Ovary (tissue), 9 donors: ENCODE data around the gene CHST13. TPM values are rescaled to one million over a fixed set of nuclear protein-coding genes. Genes with fewer than 3 reads are reported as not detected.
A peak's percentile ranks its signal among the peaks of the same experiment; 100 is the strongest.

Experiments used
- DNase-seq, 5 donors: peaks; one replicate each; pipeline ENCODE4 v3.0.0-alpha.2; 2019 to 2020
- H3K27ac ChIP-seq, 2 donors: fragments of 200-600 bp; one replicate each; pipeline versions ENCODE4 v1.5.1 to v1.8.0; 2019 to 2022
- H3K27me3 ChIP-seq: fragments of 200-600 bp; one replicate; pipeline ENCODE4 v1.8.0; 2022
- H3K36me3 ChIP-seq: fragments of 200-600 bp; sonication (generic); one replicate; pipeline ENCODE4 v1.5.1; 2019
- H3K4me1 ChIP-seq: one replicate; pipeline ENCODE4 v1.8.1; 2013; ENCODE audit warnings: mild to moderate bottlenecking, moderate library complexity; ENCODE audit not compliant: insufficient read depth
- H3K4me3 ChIP-seq: fragments of 200-600 bp; sonication (generic); one replicate; pipeline ENCODE4 v1.5.1; 2017
- H3K9me3 ChIP-seq, 2 donors: fragments of 200-600 bp in 1 of 2; sonication (generic) in 1 of 2; one replicate each; pipeline versions ENCODE4 v1.5.1 to v1.8.1; 2013 to 2019; ENCODE audit warnings: mild to moderate bottlenecking in 1 of 2, moderate library complexity in 1 of 2
- CTCF ChIP-seq, 3 donors: fragments of 450-650 bp in 2 of 3; fragments of 200-600 bp in 1 of 3; IDR thresholded peaks; one replicate each; pipeline versions ENCODE4 v1.5.1 to v1.8.0; 2016 to 2022; ENCODE audit warnings: antibody characterized with exemption in 3 of 3, mild to moderate bottlenecking in 1 of 3
- EP300 ChIP-seq: sonication (generic); formaldehyde crosslinking; IDR thresholded peaks from one replicate; pipeline ENCODE4 v1.6.1; 2017; ENCODE audit warnings: antibody characterized with exemption
- POLR2A ChIP-seq: fragments of 450-650 bp; IDR thresholded peaks from one replicate; pipeline ENCODE4 v1.6.1; 2017; ENCODE audit warnings: antibody characterized with exemption, mild to moderate bottlenecking, moderate library complexity
- WGBS, 3 donors: extraction: QIAGEN DNeasy Blood & Tissue Kit in 1 of 3; methylation state at CpG; one replicate each; pipeline versions ENCODE4 v1.1.5 to v1.1.7; 2013 to 2017; 5-methylcytosine and 5-hydroxymethylcytosine counted together
- intact Hi-C, 4 donors: fragments of 100-400 bp; cut with DNase I; formaldehyde crosslinking; loops; one replicate each; pipeline versions ENCODE4 v1.11.0 to v1.15.1; 2022 to 2023
- polyA plus RNA-seq, 2 donors: library from polyadenylated mRNA; stranded (reverse); fragments of 200-250 nt in 1 of 2; fragments of 350-450 nt in 1 of 2; fragmentation: Illumina TruSeq in 1 of 2; extraction: RNeasy Lipid Tissue Mini Kit (QIAGEN cat#74804) in 1 of 2; gene quantifications; one replicate each; pipeline ENCODE4 v1.2.3, GENCODE V29; 2013 to 2014
- total RNA-seq, 7 donors: library from RNA; depleted of rRNA in 2 of 7; stranded (reverse); fragments of >200 nt in 2 of 7; fragmentation: NEBNext Ultra II Directional in 3 of 7; extraction: Animal tissue kit (Norgen Biotek cat#: 25700) in 3 of 7; gene quantifications; one replicate each; pipeline versions ENCODE4 v1.1.0 to v1.2.4, GENCODE V29; 2016 to 2023
- donor health status: DM: no; HTN: no; CAD: no; lungs with moderate emphysema.
- donor health status: DM: no; HTN: no; CAD: no.
- donor health status: Bipolar disorder and iron deficiency.
- donor health status: DM: yes; HTN: yes; CAD: no.
- donor health status: DM: no; HTN: no; CAD: no.
- donor health status: DM: yes; HTN: yes; CAD: no.

Gene CHST13
- total and polyA plus RNA-seq, 9 donors = 0.12 to 0.87 (median 0.31) TPM; not detected in 4

GRCh38 chr3:126549861-126550487 lies 26.0 kb downstream of the CHST13 start:
- no peak overlapping the region for H3K4me3 ChIP-seq
- intact Hi-C loops = no loop called here
- no peaks in the 10 kb centered on the region for H3K27me3 ChIP-seq
- no peaks in the 10 kb centered on the region for H3K9me3 ChIP-seq
- H3K4me1 ChIP-seq = no peaks in the 10 kb centered on the region
- DNase-seq = peak in 2 of 5 donors; percentile 5 to 10
- H3K27ac ChIP-seq = no peak overlapping the region
- 86 to 91% (median 87%) methylated on average over 12 of the region's 12 CpGs for WGBS, 3 donors
- H3K36me3 ChIP-seq = no peaks in the 10 kb centered on the region
- no peak for TF ChIP-seq POLR2A
- TF ChIP-seq CTCF (IDR thresholded peaks at IDR 0.05) = no peak
- no peak for TF ChIP-seq EP300

DNA sequence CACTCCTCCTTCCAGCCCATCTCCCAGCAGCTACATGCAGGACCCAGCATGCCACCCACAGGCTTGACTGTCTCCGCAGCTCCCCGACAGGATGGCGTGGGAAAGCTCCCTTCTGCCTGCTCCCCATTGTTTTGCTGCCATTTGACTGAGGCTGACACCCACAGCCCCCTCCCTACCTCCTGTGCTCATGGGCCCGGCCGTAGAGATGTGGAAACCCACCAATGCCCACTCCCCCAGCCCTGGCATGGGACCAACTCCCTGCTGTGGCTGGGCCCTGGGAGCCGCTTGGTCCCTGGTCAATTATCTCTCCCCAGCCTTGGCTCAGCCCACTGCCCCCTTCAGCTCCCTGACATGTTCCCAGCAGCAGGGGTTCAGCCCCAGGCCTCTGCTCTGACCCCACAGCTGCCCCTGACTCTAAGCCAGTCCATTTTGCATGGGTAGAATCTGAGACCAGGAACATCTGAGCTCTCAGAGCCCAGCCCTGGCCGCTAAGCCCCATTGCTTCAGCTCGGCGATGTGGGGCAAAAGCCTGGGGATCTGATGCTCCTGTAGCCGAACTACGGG lies 26.6 kb downstream of the CHST13 start:
- TF ChIP-seq EP300 (no peak), CTCF (IDR thresholded peaks at IDR 0.05) (no peak), POLR2A (no peak)
- peak in 2 of 5 donors; percentile 7 to 23 for DNase-seq
- H3K27me3 ChIP-seq = no peaks in the 10 kb centered on the region

GRCh38 chr3:126551121-126551838 lies 27.3 kb downstream of the CHST13 start:
- no peak overlapping the region for H3K27ac ChIP-seq
- DNase-seq = peak in 1 of 5 donors; percentile 38
- no peaks in the 10 kb centered on the region for H3K36me3 ChIP-seq
- no peak overlapping the region for H3K4me3 ChIP-seq
- H3K27me3 ChIP-seq = no peaks in the 10 kb centered on the region
- H3K9me3 ChIP-seq = no peaks in the 10 kb centered on the region
- WGBS, 3 donors = 58 to 66% (median 58%) methylated on average over 13 of the region's 13 CpGs
- H3K4me1 ChIP-seq = no peaks in the 10 kb centered on the region
- intact Hi-C loops = no loop called here
- TF ChIP-seq EP300 = no peak
- TF ChIP-seq CTCF (IDR thresholded peaks at IDR 0.05) = no peak
- TF ChIP-seq POLR2A = no peak

More for the DNA sequence above, 26.6 kb downstream of the CHST13 start:
- Histone ChIP-seq H3K36me3 (no peaks in the 10 kb centered on the region), H3K9me3 (no peaks in the 10 kb centered on the region), H3K4me1 (no peaks in the 10 kb centered on the region), H3K4me3 (no peak overlapping the region), H3K27ac (no peak overlapping the region)
- WGBS, 3 donors = 85 to 87% (median 86%) methylated on average over 11 of the region's 11 CpGs
- intact Hi-C loops = no loop called here

DNA sequence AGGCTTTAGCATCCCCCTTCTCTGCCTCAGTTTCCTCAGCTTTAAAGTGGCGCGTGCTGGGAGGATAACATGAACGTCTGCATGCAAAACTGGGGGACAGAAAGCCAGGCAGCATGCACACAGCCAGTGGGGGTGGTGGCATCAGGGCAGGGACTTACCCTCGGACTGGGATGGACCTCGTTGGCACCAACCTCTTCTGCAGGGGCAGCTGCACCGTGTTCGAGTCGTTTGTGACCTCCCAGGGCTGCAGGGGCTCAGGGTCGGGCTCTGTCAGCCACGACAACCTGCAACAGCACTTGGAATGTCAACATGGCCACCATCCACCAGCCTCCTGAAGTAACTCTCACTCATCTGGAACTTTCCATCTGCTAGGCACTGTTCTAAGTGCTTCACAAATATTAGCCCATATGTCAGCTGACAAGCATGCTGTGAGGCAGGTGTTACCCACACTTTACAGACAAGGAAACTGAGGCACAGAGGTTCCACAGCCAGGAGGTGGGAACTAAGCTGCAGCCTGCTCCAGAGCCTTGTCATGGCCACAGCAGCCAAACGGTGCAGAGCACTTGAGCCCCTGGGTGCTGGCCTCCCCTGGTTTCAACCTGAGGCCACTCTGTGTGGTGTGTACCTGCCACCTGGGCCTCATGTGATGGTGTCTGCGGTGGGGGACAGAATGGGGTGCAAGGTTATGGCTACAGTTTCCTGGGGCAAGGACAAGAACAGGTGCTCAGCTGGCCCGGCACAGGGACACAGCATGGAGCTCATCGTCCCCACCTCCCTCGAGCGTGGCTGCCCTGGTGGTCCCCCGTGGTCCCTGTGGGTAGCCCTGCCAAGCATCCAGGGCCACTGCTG lies 28.1 kb downstream of the CHST13 start:
- intact Hi-C loops = no loop called here
- WGBS, 3 donors = 42 to 61% (median 48%) methylated on average over 17 of the region's 17 CpGs
- Histone ChIP-seq H3K36me3 (no peaks in the 10 kb centered on the region), H3K4me3 (no peak overlapping the region), H3K27me3 (no peaks in the 10 kb centered on the region), H3K4me1 (no peaks in the 10 kb centered on the region), H3K27ac (no peak overlapping the region), H3K9me3 (no peaks in the 10 kb centered on the region)
- TF ChIP-seq EP300 = no peak
- TF ChIP-seq CTCF (IDR thresholded peaks at IDR 0.05) = no peak
- TF ChIP-seq POLR2A = no peak
- DNase-seq = peak in 2 of 5 donors; percentile 5 to 21
